Measurements from ENCODE around the gene CELF2. TPM values are rescaled to one million over a fixed set of nuclear protein-coding genes. Genes with fewer than 3 reads are reported as not detected.

Gene CELF2
- total RNA-seq, 3 donors from 2014 or later (not counting 1 experiment from before 2014, with no cell fraction given): 282 to 298 (median 295) TPM

- Mint-ChIP-seq H3K27ac (peak overlapping the region in 1 of 2 donors; percentile 80), H3K4me3 (no peak overlapping the region), H3K4me1 (peaks cover 40 to 55% of the 10 kb centered on the region in 2 donors), H3K27me3 (ENCODE audit: low read depth in 2 of 2) (no peaks in the 10 kb centered on the region), H3K36me3 (peaks cover 48% of the 10 kb centered on the region), H3K9me3 (no peaks in the 10 kb centered on the region)
- Histone ChIP-seq H3K27ac (ENCODE audit: low read length) (no peak overlapping the region), H3K4me1 (ENCODE audit: control insufficient read depth, insufficient read depth, low read length) (no peaks in the 10 kb centered on the region), H3K27me3 (ENCODE audit: control insufficient read depth, insufficient read depth, low read length) (no peaks in the 10 kb centered on the region), H3K9me3 (ENCODE audit: control insufficient read depth, insufficient read depth, low read length) (no peaks in the 10 kb centered on the region), H3K36me3 (ENCODE audit: control insufficient read depth, insufficient read depth, low read length) (peaks cover 87% of the 10 kb centered on the region), H3K4me3 (ENCODE audit: low read length) (no peak overlapping the region)
- TF ChIP-seq CTCF (IDR thresholded peaks at IDR 0.05): no peak
- intact Hi-C loops (cut with micrococcal nuclease): no loop called here
- WGBS (ENCODE audit: insufficient coverage): 94% methylated on average over 23 of the region's 24 CpGs
- DNase-seq (no peak), ATAC-seq (no peak)
These were observed 272.7 kb downstream of the CELF2 start for GRCh38 chr10:11290156-11290890.

GRCh38 chr10:11292576-11293302 is 275.1 kb downstream of the CELF2 start:
- Histone ChIP-seq H3K4me3 (ENCODE audit: low read length) (no peak overlapping the region), H3K36me3 (ENCODE audit: control insufficient read depth, insufficient read depth, low read length) (peaks cover 90% of the 10 kb centered on the region), H3K9me3 (ENCODE audit: control insufficient read depth, insufficient read depth, low read length) (no peaks in the 10 kb centered on the region), H3K27ac (ENCODE audit: low read length) (no peak overlapping the region), H3K4me1 (ENCODE audit: control insufficient read depth, insufficient read depth, low read length) (no peaks in the 10 kb centered on the region), H3K27me3 (ENCODE audit: control insufficient read depth, insufficient read depth, low read length) (no peaks in the 10 kb centered on the region)
- ATAC-seq: no peak
- 91% methylated on average over 13 of the region's 14 CpGs for WGBS (ENCODE audit: insufficient coverage)
- intact Hi-C loops (cut with micrococcal nuclease): no loop called here
- no peaks in the 10 kb centered on the region for H3K27me3 Mint-ChIP-seq (ENCODE audit: low read depth in 2 of 2)
- H3K4me1 Mint-ChIP-seq: peaks cover 55 to 67% of the 10 kb centered on the region in 2 donors
- H3K4me3 Mint-ChIP-seq: no peak overlapping the region
- peak overlapping the region; percentile 84 to 86 for H3K27ac Mint-ChIP-seq
- no peak for TF ChIP-seq CTCF (IDR thresholded peaks at IDR 0.05)
- peaks cover 65% of the 10 kb centered on the region for H3K36me3 Mint-ChIP-seq
- DNase-seq: no peak
- no peaks in the 10 kb centered on the region for H3K9me3 Mint-ChIP-seq

GRCh38 chr10:11293332-11293731 is 275.7 kb downstream of the CELF2 start:
- intact Hi-C loops (cut with micrococcal nuclease): no loop called here
- no peak for TF ChIP-seq CTCF (IDR thresholded peaks at IDR 0.05)
- no peaks in the 10 kb centered on the region for H3K27me3 Mint-ChIP-seq (ENCODE audit: low read depth in 2 of 2)
- no peaks in the 10 kb centered on the region for H3K4me1 ChIP-seq (ENCODE audit: control insufficient read depth, insufficient read depth, low read length)
- WGBS (ENCODE audit: insufficient coverage): 85% methylated on average over 6 of the region's 7 CpGs
- no peak for DNase-seq
- H3K27ac ChIP-seq (ENCODE audit: low read length): no peak overlapping the region
- H3K27ac Mint-ChIP-seq: peak overlapping the region; percentile 84 to 86
- H3K9me3 Mint-ChIP-seq: no peaks in the 10 kb centered on the region
- H3K36me3 Mint-ChIP-seq: peaks cover 70% of the 10 kb centered on the region
- peaks cover 55 to 66% of the 10 kb centered on the region in 2 donors for H3K4me1 Mint-ChIP-seq
- H3K4me3 Mint-ChIP-seq: no peak overlapping the region
- H3K36me3 ChIP-seq (ENCODE audit: control insufficient read depth, insufficient read depth, low read length): peaks cover 90% of the 10 kb centered on the region
- no peak for ATAC-seq
- no peaks in the 10 kb centered on the region for H3K9me3 ChIP-seq (ENCODE audit: control insufficient read depth, insufficient read depth, low read length)
- no peaks in the 10 kb centered on the region for H3K27me3 ChIP-seq (ENCODE audit: control insufficient read depth, insufficient read depth, low read length)
- H3K4me3 ChIP-seq (ENCODE audit: low read length): no peak overlapping the region
